Left lung (tissue), 10 donors: Measurements from ENCODE around the gene C16orf89. TPM values are rescaled to one million over a fixed set of nuclear protein-coding genes. Genes with fewer than 3 reads are reported as not detected.

Experiments
- ATAC-seq: fragments of 200-7000 bp; cut with Tn5 transposase; one replicate; pipeline ENCODE4 v1.9.1; 2020; ENCODE audit warnings: moderate library complexity
- DNase-seq, 4 donors: peaks; one replicate each; pipeline ENCODE4 v3.0.0-alpha.2; 2013 to 2020
- H3K27ac ChIP-seq, 2 donors: fragments of 200-600 bp; sonication (generic) in 1 of 2; one replicate each; pipeline versions ENCODE4 v1.5.0 to v1.8.0; 2020 to 2021
- H3K27me3 ChIP-seq, 2 donors: fragments of 200-600 bp; sonication (generic) in 1 of 2; one replicate each; pipeline versions ENCODE4 v1.5.0 to v1.8.0; 2020 to 2021
- H3K36me3 ChIP-seq, 2 donors: fragments of 200-600 bp; sonication (generic) in 1 of 2; one replicate each; pipeline versions ENCODE4 v1.5.0 to v1.8.0; 2020 to 2021
- H3K4me1 ChIP-seq, 2 donors: fragments of 200-600 bp; one replicate each; pipeline ENCODE4 v1.8.0; 2021
- H3K4me3 ChIP-seq, 2 donors: fragments of 200-600 bp; sonication (generic) in 1 of 2; one replicate each; pipeline versions ENCODE4 v1.5.0 to v1.8.0; 2020 to 2021; ENCODE audit warnings: mild to moderate bottlenecking in 1 of 2
- H3K9me3 ChIP-seq, 2 donors: fragments of 200-600 bp; sonication (generic) in 1 of 2; one replicate each; pipeline versions ENCODE4 v1.5.0 to v1.8.0; 2020 to 2021
- intact Hi-C, 2 donors: fragments of 100-400 bp; cut with DNase I; formaldehyde crosslinking; loops; one replicate each; pipeline versions ENCODE4 v1.11.2 to v1.14.2; 2022
- polyA plus RNA-seq, 6 donors: library from polyadenylated mRNA; unstranded; fragments of 120-200 nt; gene quantifications; one replicate each; pipeline ENCODE4 v1.2.1, GENCODE V29; 2013; ENCODE audit not compliant: insufficient read length in 6 of 6
- total RNA-seq, 2 donors: library from RNA; stranded (reverse); fragmentation: NEBNext Ultra II Directional; extraction: Animal tissue kit (Norgen Biotek cat#: 25700); gene quantifications; one replicate each; pipeline ENCODE4 v1.2.1, GENCODE V29; 2021
- TF ChIP-seq, protein P1 (sequence below), 2 donors: fragments of 200-600 bp; sonication (generic) in 1 of 2; IDR thresholded peaks; one replicate each; pipeline versions ENCODE4 v1.5.0 to v1.8.0; 2021; ENCODE audit warnings: antibody characterized with exemption in 2 of 2
- donor health status: DM: no; HTN: yes; CAD: no.
- donor health status: DM: no; HTN: no; CAD: no.

The C16orf89 gene
- total and polyA plus RNA-seq, 8 donors, result 67.0 to 209 (median 139) TPM

DNA sequence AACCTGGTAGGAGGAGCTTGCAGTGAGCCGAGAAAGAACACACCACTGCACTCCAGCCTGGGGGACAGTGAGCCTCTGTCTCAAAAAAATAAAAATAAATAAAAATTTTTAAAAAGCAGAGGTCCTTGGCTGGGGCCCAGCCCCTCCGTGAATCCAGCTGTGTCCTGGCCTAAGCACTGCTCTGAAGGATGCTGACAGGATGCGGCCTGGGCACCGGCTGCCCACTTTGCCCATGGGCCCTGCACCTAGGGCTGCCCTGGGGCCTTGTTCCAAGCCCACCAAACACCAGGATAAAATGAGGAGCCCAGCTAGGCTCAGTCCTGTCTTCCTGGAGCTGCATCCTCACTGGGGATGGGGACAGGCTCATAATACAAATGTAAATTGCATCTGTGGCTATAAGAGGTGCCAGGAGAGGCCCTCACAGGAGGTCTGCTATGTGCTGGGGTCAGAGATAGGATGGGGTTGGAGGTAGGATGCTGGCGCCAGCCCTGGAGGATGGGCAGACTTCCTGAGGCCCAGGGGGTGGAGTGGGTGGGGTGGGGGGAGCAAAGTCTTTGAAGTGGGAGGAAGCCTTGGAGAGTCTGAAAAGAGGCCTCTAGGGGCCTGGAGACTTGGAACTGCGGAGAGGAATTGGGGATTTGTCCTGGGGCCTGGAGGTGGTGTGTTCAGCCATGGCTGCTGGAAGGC is 6.2 kb downstream of the C16orf89 start:
- Histone ChIP-seq H3K4me3 (no peak overlapping the region), H3K4me1 (no peaks in the 10 kb centered on the region), H3K27me3 (no peaks in the 10 kb centered on the region), H3K27ac (no peak overlapping the region), H3K36me3 (peaks cover 0 to 4% of the 10 kb centered on the region in 2 donors), H3K9me3 (no peaks in the 10 kb centered on the region)
- no peak for ATAC-seq
- no peak for DNase-seq
- TF ChIP-seq, protein P1, sequence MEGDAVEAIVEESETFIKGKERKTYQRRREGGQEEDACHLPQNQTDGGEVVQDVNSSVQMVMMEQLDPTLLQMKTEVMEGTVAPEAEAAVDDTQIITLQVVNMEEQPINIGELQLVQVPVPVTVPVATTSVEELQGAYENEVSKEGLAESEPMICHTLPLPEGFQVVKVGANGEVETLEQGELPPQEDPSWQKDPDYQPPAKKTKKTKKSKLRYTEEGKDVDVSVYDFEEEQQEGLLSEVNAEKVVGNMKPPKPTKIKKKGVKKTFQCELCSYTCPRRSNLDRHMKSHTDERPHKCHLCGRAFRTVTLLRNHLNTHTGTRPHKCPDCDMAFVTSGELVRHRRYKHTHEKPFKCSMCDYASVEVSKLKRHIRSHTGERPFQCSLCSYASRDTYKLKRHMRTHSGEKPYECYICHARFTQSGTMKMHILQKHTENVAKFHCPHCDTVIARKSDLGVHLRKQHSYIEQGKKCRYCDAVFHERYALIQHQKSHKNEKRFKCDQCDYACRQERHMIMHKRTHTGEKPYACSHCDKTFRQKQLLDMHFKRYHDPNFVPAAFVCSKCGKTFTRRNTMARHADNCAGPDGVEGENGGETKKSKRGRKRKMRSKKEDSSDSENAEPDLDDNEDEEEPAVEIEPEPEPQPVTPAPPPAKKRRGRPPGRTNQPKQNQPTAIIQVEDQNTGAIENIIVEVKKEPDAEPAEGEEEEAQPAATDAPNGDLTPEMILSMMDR (IDR thresholded peaks at IDR 0.05), result no peak
- intact Hi-C loops, result no loop called here

DNA sequence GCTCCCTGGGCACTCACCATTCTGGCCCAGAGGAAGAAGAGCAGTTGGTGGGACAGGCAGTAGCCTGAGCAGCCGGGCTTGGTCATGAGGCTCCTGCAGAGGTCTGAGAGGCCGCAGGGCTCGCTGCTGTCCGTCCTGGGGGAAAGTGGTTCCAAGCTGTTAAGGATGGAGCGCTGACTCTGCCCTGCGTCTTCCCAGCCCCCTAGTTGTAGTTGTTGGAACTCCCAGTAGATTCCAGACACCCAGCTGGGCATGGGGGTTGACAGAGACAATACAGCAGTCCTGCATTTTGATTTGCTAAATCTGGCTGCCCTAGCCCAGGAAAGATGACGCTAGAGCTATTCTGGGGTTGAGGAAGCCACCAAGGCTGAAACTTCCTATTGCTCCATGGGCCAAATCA is 7.3 kb downstream of the C16orf89 start:
- H3K4me1 ChIP-seq, result no peaks in the 10 kb centered on the region
- no peaks in the 10 kb centered on the region for H3K27me3 ChIP-seq
- TF ChIP-seq, protein P1 (IDR thresholded peaks at IDR 0.05), result no peak
- ATAC-seq (no peak), DNase-seq (no peak)
- H3K4me3 ChIP-seq, result no peak overlapping the region
- H3K36me3 ChIP-seq, result peaks cover 0 to 4% of the 10 kb centered on the region in 2 donors
- no peaks in the 10 kb centered on the region for H3K9me3 ChIP-seq
- intact Hi-C loops, result no loop called here
- H3K27ac ChIP-seq, result no peak overlapping the region

DNA sequence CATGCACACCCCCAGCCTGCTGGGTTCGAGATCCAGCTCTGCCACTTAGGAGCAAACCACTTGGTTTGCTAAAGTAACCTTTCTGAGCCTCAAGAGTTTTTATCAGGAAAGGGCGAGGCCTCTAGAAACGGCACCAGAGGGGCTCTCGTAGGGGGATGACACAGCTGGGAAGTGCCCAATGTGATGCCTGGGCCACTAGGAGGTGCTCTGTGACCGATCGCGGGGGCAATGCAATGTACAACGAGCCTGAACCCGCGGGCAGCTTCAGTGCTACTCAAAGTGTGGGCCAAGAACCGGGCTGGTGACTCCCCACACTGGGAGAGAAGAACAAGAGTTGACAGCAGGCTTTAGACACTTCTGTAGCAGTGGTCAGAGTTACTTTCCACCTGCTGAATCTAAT is 9.4 kb downstream of the C16orf89 start:
- intact Hi-C loops, result no loop called here
- no peaks in the 10 kb centered on the region for H3K4me1 ChIP-seq
- peak in 1 of 4 donors; percentile 36 for DNase-seq
- no peaks in the 10 kb centered on the region for H3K9me3 ChIP-seq
- peak; percentile 87 for ATAC-seq
- peaks cover 0 to 4% of the 10 kb centered on the region in 2 donors for H3K36me3 ChIP-seq
- H3K4me3 ChIP-seq, result no peak overlapping the region
- no peak overlapping the region for H3K27ac ChIP-seq
- TF ChIP-seq, protein P1 (IDR thresholded peaks at IDR 0.05), result peak in 1 of 2 donors; percentile 19
- H3K27me3 ChIP-seq, result no peaks in the 10 kb centered on the region

DNA sequence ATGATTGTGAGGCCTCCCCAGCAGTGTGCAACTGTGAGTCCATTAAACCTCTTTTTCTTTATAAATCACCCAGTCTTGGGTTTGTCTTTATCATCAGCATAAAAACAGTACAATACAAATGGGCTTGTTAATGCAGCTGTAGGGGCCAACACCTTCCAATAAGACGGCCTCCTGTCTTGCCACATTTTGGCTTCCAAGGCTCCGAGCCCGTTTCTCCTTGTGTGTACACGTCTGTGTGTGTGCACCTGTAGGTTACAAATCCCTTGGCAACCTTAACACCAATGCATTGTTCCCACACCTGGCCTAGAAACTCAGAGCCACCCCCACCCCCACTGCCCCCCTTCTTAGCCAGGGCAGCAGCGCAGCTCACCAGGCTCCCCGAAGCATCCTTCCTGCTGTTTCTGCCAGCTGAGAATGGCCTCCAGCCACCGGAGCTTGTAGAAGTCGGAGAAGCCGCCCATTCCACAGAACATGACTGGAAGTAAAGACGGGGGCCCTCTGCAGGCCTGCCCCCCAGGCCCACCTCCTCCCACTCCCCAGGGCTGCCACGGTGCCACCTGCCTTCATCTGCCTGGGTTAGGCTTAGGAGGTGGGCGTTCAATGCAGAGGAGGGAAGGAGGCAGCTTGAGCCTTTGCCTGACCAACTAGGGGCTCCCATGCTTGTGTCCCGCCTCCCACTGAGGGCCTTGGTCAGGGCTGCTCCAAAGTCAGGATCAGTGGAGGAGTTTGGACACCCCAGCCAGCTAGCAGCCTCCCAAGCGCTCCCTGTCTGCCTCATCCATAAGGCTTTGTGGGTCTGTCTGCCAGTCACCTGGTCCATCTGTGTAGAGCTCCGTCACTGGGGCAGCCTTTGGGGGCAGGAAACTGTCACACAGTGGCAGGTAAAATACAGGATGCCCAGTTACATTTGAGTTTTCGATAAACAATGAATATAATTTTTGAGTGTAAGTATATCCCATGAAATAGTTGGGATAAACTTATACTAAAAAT is 10.6 kb downstream of the C16orf89 start:
- ATAC-seq (no peak), DNase-seq (peak in 1 of 4 donors; percentile 18)
- Histone ChIP-seq H3K4me1 (no peaks in the 10 kb centered on the region), H3K27ac (no peak overlapping the region), H3K9me3 (no peaks in the 10 kb centered on the region), H3K36me3 (peaks cover 0 to 4% of the 10 kb centered on the region in 2 donors), H3K27me3 (no peaks in the 10 kb centered on the region), H3K4me3 (no peak overlapping the region)
- TF ChIP-seq, protein P1 (IDR thresholded peaks at IDR 0.05), result no peak
- intact Hi-C loops, result no loop called here

DNA sequence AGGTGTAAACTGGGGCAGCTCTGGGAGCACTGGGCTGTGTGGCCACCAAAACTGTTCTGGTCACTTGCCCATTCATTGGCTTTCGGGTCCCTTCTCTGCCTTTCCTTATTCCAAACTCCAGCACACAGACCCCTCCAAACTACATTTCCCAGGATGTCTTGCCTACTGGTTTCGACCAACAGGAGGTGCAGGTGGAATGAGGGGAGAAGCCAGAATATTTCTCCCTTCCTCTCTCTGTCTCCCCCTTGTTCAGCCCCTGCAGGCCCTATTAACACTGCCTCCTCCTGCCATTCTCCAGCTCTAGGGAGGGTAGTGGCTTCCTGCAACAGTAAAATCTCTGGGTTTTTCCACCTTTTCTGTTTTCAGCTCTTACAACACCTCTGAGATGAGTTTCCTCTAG is 18.8 kb downstream of the C16orf89 start:
- intact Hi-C loops, result no loop called here
- DNase-seq, result no peak
- ATAC-seq, result no peak

More for the DNA sequence above, 18.8 kb downstream of the C16orf89 start:
- no peaks in the 10 kb centered on the region for H3K4me1 ChIP-seq
- no peaks in the 10 kb centered on the region for H3K27me3 ChIP-seq
- TF ChIP-seq, protein P1 (IDR thresholded peaks at IDR 0.05), result no peak
- H3K27ac ChIP-seq, result no peak overlapping the region
- H3K9me3 ChIP-seq, result no peaks in the 10 kb centered on the region
- peaks cover 0 to 6% of the 10 kb centered on the region in 2 donors for H3K36me3 ChIP-seq
- H3K4me3 ChIP-seq, result no peak overlapping the region
